IMR-90 (cell line): Measurements from ENCODE around the gene KLHL40. TPM values are rescaled to one million over a fixed set of nuclear protein-coding genes. Genes with fewer than 3 reads are reported as not detected.

Experiments
- ATAC-seq: fragments of 200-7000 bp; cut with Tn5 transposase; 2 replicates; pipeline ENCODE4 v1.9.1; 2020; ENCODE audit warnings: low read depth, mild to moderate bottlenecking, moderate library complexity
- BruUV-seq: library from RNA; stranded (reverse); fragments of 400-500 nt; replicated peaks from 2 replicates; lab custom pipeline; 2021; lab: Mats Ljungman, UMichigan
- CTCF ChIA-PET: fragments of 300-600 bp; formaldehyde crosslinking; extraction: SDS; loops from one replicate; lab custom pipeline; 2021; ENCODE audit warnings: antibody characterized with exemption; lab: Yijun Ruan, JAX
- POLR2A ChIA-PET: fragments of 300-600 bp; sonication (Branson Sonifier 250); formaldehyde crosslinking; loops from one replicate; lab custom pipeline; 2022; ENCODE audit warnings: antibody characterized with exemption; ENCODE audit not compliant: unreplicated experiment; lab: Charles Lee
- DNase-seq: peaks from one replicate; pipeline ENCODE4 v3.0.0; 2013
- H2AFZ ChIP-seq: replicated peaks from 2 replicates; pipeline ENCODE3; 2013; ENCODE audit warnings: low read length, mild to moderate bottlenecking; ENCODE audit not compliant: poor library complexity
- H2AK5ac ChIP-seq: 2 replicates; pipeline ENCODE4 v1.6.1; 2013; ENCODE audit warnings: low read depth, low read length, inconsistent platforms
- H2AK9ac ChIP-seq: replicated peaks from 2 replicates; pipeline ENCODE3; 2013; ENCODE audit warnings: mild to moderate bottlenecking, low read depth, low read length, moderate library complexity; ENCODE audit not compliant: poor library complexity
- H2BK120ac ChIP-seq: 2 replicates; pipeline ENCODE4 v1.6.1; 2013; ENCODE audit warnings: low read depth, low read length, inconsistent platforms
- H2BK15ac ChIP-seq: 3 replicates; pipeline ENCODE4 v1.6.1; 2013; ENCODE audit warnings: low read depth, low read length, inconsistent platforms
- H2BK20ac ChIP-seq: 2 replicates; pipeline ENCODE4 v1.6.1; 2013; ENCODE audit warnings: low read depth, mild to moderate bottlenecking, inconsistent platforms, low read length, moderate library complexity
- H2BK5ac ChIP-seq: 2 replicates; pipeline ENCODE4 v1.6.1; 2013; ENCODE audit warnings: mild to moderate bottlenecking, low read depth, low read length, inconsistent platforms; ENCODE audit not compliant: poor library complexity, severe bottlenecking
- H3K14ac ChIP-seq: replicated peaks from 2 replicates; pipeline ENCODE4 v1.6.1; 2013; ENCODE audit warnings: low read depth, low read length, inconsistent platforms
- H3K18ac ChIP-seq: 2 replicates; pipeline ENCODE4 v1.6.1; 2013; ENCODE audit warnings: low read depth, low read length, control low read depth
- H3K23ac ChIP-seq: 2 replicates; pipeline ENCODE4 v1.6.1; 2013; ENCODE audit warnings: low read depth, low read length, inconsistent platforms
- H3K27ac ChIP-seq: 2 replicates; pipeline ENCODE4 v1.5.1; 2013; ENCODE audit warnings: mild to moderate bottlenecking, control low read depth, low read length; ENCODE audit not compliant: insufficient read depth
- H3K27me3 ChIP-seq: 2 replicates; pipeline ENCODE4 v1.6.1; 2013; ENCODE audit warnings: low read length; ENCODE audit not compliant: control insufficient read depth, insufficient read depth
- H3K36me3 ChIP-seq: 2 replicates; pipeline ENCODE4 v1.6.1; 2013; ENCODE audit warnings: low read length, mixed read lengths; ENCODE audit not compliant: control insufficient read depth, insufficient read depth
- H3K4ac ChIP-seq: 2 replicates; pipeline ENCODE4 v1.6.1; 2013; ENCODE audit warnings: low read depth, low read length, inconsistent platforms
- H3K4me1 ChIP-seq: 2 replicates; pipeline ENCODE4 v1.6.1; 2013; ENCODE audit warnings: low read length, mixed read lengths; ENCODE audit not compliant: control insufficient read depth, insufficient read depth
- H3K4me2 ChIP-seq: 2 replicates; pipeline ENCODE4 v1.6.1; 2013; ENCODE audit warnings: low read depth, mild to moderate bottlenecking, control low read depth, low read length, moderate library complexity
- H3K4me3 ChIP-seq: 2 replicates; pipeline ENCODE4 v1.5.1; 2013; ENCODE audit warnings: low read depth, mild to moderate bottlenecking, control low read depth, low read length, moderate library complexity; ENCODE audit not compliant: insufficient read depth
- H3K56ac ChIP-seq: 2 replicates; pipeline ENCODE4 v1.6.1; 2013; ENCODE audit warnings: low read length, inconsistent platforms; ENCODE audit not compliant: insufficient read depth; ENCODE audit errors: extremely low read depth
- H3K79me1 ChIP-seq, 2 experiments: 2 replicates each; pipeline ENCODE4 v1.6.1; 2013; ENCODE audit warnings: low read length in 2 of 2, inconsistent platforms in 1 of 2, low read depth in 1 of 2
- H3K9ac ChIP-seq: 2 replicates; pipeline ENCODE4 v1.6.1; 2013; ENCODE audit warnings: low read depth, low read length, control low read depth
- H3K9me1 ChIP-seq: 2 replicates; pipeline ENCODE4 v1.6.1; 2013; ENCODE audit warnings: low read length, inconsistent platforms; ENCODE audit not compliant: insufficient read depth
- H3K9me3 ChIP-seq: 2 replicates; pipeline ENCODE4 v1.6.1; 2013; ENCODE audit warnings: low read length; ENCODE audit not compliant: control insufficient read depth, insufficient read depth
- H4K20me1 ChIP-seq: 2 replicates; pipeline ENCODE4 v1.6.1; 2013; ENCODE audit warnings: low read length, inconsistent platforms; ENCODE audit not compliant: insufficient read depth
- H4K5ac ChIP-seq: 2 replicates; pipeline ENCODE4 v1.6.1; 2013; ENCODE audit warnings: mild to moderate bottlenecking, low read depth, low read length, control low read depth
- H4K8ac ChIP-seq, 2 experiments: 2 replicates each; pipeline ENCODE4 v1.6.1; 2013; ENCODE audit warnings: low read depth in 2 of 2, low read length in 2 of 2, control low read depth in 1 of 2, inconsistent platforms in 1 of 2
- H4K91ac ChIP-seq: 2 replicates; pipeline ENCODE4 v1.6.1; 2013; ENCODE audit warnings: low read depth, low read length, inconsistent platforms; ENCODE audit not compliant: insufficient read depth
- CEBPB ChIP-seq: IDR thresholded peaks from 2 replicates; pipeline ENCODE4 v1.6.1; 2012; ENCODE audit warnings: low read depth, low read length, improper control_type of control experiment
- MAZ ChIP-seq: IDR thresholded peaks from 2 replicates; pipeline ENCODE4 v1.6.1; 2012; ENCODE audit warnings: low read depth, mild to moderate bottlenecking, low read length, improper control_type of control experiment, moderate library complexity, borderline replicate concordance
- MXI1 ChIP-seq: IDR thresholded peaks from 2 replicates; pipeline ENCODE4 v1.6.1; 2012; ENCODE audit warnings: low read depth, mild to moderate bottlenecking, low read length, moderate library complexity, borderline replicate concordance
- NFE2L2 ChIP-seq: fragments of 150-350 bp; IDR thresholded peaks from 2 replicates; pipeline ENCODE4 v1.6.1; 2016; ENCODE audit warnings: low read depth, mild to moderate bottlenecking, low read length
- RAD21 ChIP-seq: IDR thresholded peaks from 2 replicates; pipeline ENCODE4 v1.6.1; 2012; ENCODE audit warnings: low read length, improper control_type of control experiment
- RFX5 ChIP-seq: IDR thresholded peaks from 2 replicates; pipeline ENCODE4 v1.8.0; 2012; ENCODE audit warnings: low read depth, mild to moderate bottlenecking, low read length, moderate library complexity
- WGBS, 2 experiments: methylation state at CpG; one replicate each; pipeline versions ENCODE4 v1.1.5 to v1.1.7; 2013; ENCODE audit warnings: missing lambda C conversion rate in 2 of 2; ENCODE audit not compliant: insufficient read length in 1 of 2; ENCODE audit errors: extremely low coverage in 2 of 2; 5-methylcytosine and 5-hydroxymethylcytosine counted together
- dilution Hi-C: fragments of 300-500 bp; cut with HindIII; formaldehyde crosslinking; loops from one replicate; pipeline ENCODE4 v1.14.3; 2018; ENCODE audit warnings: low sequenced_read_pairs; ENCODE audit not compliant: unreplicated experiment
- in situ Hi-C: fragments of 300-500 bp; cut with MboI; formaldehyde crosslinking; loops from 3 replicates; pipeline ENCODE4 v1.14.3; 2019; ENCODE audit warnings: low sequenced_read_pairs, inconsistent platforms, mixed read lengths
- intact Hi-C: fragments of 100-400 bp; cut with micrococcal nuclease; formaldehyde crosslinking; loops from 2 replicates; pipeline ENCODE4 v1.10.0; 2022
- polyA plus RNA-seq, 3 experiments: library from polyadenylated mRNA; depleted of rRNA; stranded (reverse); fragments of >200 nt; gene quantifications; 2 replicates each; pipeline ENCODE4 v1.2.3, GENCODE V29; 2012; ENCODE audit warnings: low replicate concordance in 1 of 3
- total RNA-seq: library from RNA; depleted of rRNA; stranded (reverse); fragments of >200 nt; gene quantifications from 2 replicates; pipeline ENCODE4 v1.2.3, GENCODE V29; 2012
- TF ChIP-seq, protein P1 (sequence below): conservative IDR thresholded peaks from 2 replicates; pipeline ENCODE4 v1.5.1; 2012; ENCODE audit warnings: mild to moderate bottlenecking, low read depth, low read length, improper control_type of control experiment
- TF ChIP-seq, protein P2 (sequence below): fragments of 150-350 bp; IDR thresholded peaks from 2 replicates; pipeline ENCODE4 v1.6.1; 2017; ENCODE audit warnings: mild to moderate bottlenecking, antibody characterized with exemption, low read length, low read depth
- TF ChIP-seq, protein P3 (sequence below): fragments of 150-350 bp; IDR thresholded peaks from 2 replicates; pipeline ENCODE4 v1.6.1; 2016; ENCODE audit warnings: low read depth, mild to moderate bottlenecking, low read length, moderate library complexity, borderline replicate concordance

KLHL40 gene
- total and polyA plus RNA-seq, 2 of the 4 experiments (the other 2 are of a cell fraction): not detected

DNA sequence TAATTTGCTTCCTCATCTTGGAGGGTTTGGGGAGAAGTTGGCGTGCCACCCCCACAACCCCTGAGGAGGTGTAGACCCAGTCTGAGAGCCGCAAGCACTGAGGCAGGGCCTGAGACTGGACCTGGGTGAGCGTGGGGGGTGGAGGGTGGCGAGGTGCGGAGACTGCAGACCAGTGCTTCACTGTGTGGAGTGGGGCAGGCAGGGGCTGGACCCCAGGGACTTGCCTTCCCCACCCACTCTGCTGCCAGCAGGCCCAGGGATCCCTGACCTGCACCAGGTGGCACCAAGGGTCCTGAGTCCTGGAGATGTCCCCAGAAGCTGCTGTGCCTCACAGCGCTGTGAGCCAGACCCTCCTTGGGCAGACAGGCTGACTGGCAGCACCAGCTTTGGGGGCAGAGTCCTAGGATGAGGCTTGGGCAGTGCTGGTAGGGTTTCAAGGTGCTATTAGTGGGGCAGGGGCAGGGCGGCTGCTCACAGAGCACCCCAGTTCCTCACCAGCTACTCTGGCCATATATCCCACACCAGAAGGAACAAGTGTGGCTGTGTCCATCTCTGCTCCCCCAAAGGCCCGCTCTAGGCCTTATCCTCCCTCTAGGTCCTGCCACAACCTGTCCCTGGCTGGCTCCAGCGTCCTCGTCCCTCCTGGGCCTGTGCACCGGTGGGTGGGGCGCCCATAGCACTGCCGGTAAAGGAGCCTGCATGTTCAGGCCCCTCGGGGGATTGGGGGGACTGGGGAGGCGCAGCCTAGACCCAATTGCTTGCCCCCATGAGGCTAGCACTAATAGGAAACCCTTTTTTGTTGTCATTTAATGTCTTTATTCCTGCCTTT, 20.1 kb upstream of the KLHL40 start:
- Histone ChIP-seq H3K14ac (no peak overlapping the region), H3K27me3 (peaks cover 5% of the 10 kb centered on the region; the same call in 1 of the 2 replicates), H3K9me1 (peaks cover 9% of the 10 kb centered on the region; the same call in 1 of the 2 replicates), H3K56ac (no peak overlapping the region), H2AK5ac (no peak overlapping the region), H3K18ac (no peak overlapping the region), H2BK15ac (no peak overlapping the region), H3K27ac (no peak overlapping the region), H3K36me3 (peaks cover 10% of the 10 kb centered on the region; the same call in 1 of the 2 replicates), H2AK9ac (peak overlapping the region; percentile 9), H3K4ac (no peak overlapping the region), H4K5ac (no peak overlapping the region), H4K20me1 (peaks cover 10% of the 10 kb centered on the region), H3K79me1 (peaks cover 0 to 10% of the 10 kb centered on the region in 2 experiments; a peak in 2 of 4 replicates), H4K8ac (no peak overlapping the region), H3K23ac (no peak overlapping the region), H2AFZ (no peak overlapping the region), H3K9ac (no peak overlapping the region), H3K9me3 (no peaks in the 10 kb centered on the region; the same call in 1 of the 2 replicates), H2BK120ac (no peak overlapping the region), H3K4me2 (no peak overlapping the region), H2BK5ac (no peak overlapping the region), H3K4me1 (no peaks in the 10 kb centered on the region; the same call in 1 of the 2 replicates), H3K4me3 (no peak overlapping the region), H4K91ac (no peak overlapping the region), H2BK20ac (no peak overlapping the region)
- dilution Hi-C loops: no loop called here
- ATAC-seq: no peak
- CTCF ChIA-PET: no interaction called here
- TF ChIP-seq RFX5: no peak
- TF ChIP-seq, protein P1, sequence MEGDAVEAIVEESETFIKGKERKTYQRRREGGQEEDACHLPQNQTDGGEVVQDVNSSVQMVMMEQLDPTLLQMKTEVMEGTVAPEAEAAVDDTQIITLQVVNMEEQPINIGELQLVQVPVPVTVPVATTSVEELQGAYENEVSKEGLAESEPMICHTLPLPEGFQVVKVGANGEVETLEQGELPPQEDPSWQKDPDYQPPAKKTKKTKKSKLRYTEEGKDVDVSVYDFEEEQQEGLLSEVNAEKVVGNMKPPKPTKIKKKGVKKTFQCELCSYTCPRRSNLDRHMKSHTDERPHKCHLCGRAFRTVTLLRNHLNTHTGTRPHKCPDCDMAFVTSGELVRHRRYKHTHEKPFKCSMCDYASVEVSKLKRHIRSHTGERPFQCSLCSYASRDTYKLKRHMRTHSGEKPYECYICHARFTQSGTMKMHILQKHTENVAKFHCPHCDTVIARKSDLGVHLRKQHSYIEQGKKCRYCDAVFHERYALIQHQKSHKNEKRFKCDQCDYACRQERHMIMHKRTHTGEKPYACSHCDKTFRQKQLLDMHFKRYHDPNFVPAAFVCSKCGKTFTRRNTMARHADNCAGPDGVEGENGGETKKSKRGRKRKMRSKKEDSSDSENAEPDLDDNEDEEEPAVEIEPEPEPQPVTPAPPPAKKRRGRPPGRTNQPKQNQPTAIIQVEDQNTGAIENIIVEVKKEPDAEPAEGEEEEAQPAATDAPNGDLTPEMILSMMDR: no peak
- TF ChIP-seq NFE2L2: no peak
- TF ChIP-seq CEBPB: no peak
- TF ChIP-seq, protein P2, sequence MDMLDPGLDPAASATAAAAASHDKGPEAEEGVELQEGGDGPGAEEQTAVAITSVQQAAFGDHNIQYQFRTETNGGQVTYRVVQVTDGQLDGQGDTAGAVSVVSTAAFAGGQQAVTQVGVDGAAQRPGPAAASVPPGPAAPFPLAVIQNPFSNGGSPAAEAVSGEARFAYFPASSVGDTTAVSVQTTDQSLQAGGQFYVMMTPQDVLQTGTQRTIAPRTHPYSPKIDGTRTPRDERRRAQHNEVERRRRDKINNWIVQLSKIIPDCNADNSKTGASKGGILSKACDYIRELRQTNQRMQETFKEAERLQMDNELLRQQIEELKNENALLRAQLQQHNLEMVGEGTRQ: no peak
- TF ChIP-seq, protein P3, sequence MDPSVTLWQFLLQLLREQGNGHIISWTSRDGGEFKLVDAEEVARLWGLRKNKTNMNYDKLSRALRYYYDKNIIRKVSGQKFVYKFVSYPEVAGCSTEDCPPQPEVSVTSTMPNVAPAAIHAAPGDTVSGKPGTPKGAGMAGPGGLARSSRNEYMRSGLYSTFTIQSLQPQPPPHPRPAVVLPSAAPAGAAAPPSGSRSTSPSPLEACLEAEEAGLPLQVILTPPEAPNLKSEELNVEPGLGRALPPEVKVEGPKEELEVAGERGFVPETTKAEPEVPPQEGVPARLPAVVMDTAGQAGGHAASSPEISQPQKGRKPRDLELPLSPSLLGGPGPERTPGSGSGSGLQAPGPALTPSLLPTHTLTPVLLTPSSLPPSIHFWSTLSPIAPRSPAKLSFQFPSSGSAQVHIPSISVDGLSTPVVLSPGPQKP: no peak
- TF ChIP-seq MXI1: no peak
- TF ChIP-seq RAD21: no peak
- TF ChIP-seq MAZ: no peak
- DNase-seq: no peak
- WGBS, 2 experiments: no CpG with 5 or more reads among the region's 15 CpGs
- BruUV-seq: TSS peak; percentile 27
- intact Hi-C loops: no loop called here
- POLR2A ChIA-PET: no interaction called here
- in situ Hi-C loops: no loop called here
